HG03045 (cell line): ENCODE data around the gene MEI1.
"Not testable (repeated sequence)": the region's sequence is repeated elsewhere in the genome, so short reads cannot be mapped to it uniquely, and the experiment has no call there.

Source experiments
- ATAC-seq: cut with Tn5 transposase; IDR thresholded peaks from one replicate; pipeline ENCODE4 v1.9.1; 2021; ENCODE audit warnings: mild to moderate bottlenecking, moderate library complexity; ENCODE audit not compliant: unreplicated experiment

The MEI1 gene

DNA sequence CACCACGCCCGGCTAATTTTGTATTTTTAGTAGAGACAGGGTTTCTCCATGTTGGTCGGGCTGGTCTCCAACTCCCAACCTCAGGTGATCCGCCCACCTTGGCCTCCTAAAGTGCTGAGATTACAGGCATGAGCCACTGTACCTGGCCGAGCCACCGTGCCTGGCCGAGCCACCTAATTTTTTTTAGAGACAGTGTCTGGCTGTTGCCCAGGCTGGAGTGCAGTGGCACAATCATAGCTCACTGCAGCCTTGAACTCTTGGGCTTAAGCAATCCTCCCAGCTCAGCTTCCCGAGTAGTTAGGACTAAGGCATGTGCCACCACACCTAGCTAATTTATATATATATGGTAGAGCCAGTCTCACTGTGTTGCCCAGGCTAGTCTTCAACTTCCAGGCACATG, 136.2 kb downstream of the MEI1 start:
- ATAC-seq, result not testable (repeated sequence)

DNA sequence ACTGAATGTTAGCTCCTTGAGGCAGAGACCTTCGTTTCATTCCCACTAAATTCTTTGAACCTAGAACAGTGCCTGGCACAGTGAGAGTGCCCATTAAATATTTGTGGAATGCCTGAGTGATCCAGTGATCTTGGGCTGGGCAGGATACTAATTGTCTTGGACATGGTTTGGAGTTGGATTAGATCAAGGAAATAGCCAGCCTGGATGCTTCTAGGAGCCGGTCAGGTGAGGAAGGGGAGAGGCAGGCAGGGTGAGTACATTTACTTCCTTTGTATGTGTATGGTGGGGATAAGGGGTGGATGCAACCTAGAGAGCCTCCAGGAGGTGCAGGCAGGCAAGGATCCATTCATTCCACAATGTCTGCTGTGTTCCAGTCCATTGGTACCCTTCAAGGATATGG, 137.2 kb downstream of the MEI1 start:
- ATAC-seq, result no peak

DNA sequence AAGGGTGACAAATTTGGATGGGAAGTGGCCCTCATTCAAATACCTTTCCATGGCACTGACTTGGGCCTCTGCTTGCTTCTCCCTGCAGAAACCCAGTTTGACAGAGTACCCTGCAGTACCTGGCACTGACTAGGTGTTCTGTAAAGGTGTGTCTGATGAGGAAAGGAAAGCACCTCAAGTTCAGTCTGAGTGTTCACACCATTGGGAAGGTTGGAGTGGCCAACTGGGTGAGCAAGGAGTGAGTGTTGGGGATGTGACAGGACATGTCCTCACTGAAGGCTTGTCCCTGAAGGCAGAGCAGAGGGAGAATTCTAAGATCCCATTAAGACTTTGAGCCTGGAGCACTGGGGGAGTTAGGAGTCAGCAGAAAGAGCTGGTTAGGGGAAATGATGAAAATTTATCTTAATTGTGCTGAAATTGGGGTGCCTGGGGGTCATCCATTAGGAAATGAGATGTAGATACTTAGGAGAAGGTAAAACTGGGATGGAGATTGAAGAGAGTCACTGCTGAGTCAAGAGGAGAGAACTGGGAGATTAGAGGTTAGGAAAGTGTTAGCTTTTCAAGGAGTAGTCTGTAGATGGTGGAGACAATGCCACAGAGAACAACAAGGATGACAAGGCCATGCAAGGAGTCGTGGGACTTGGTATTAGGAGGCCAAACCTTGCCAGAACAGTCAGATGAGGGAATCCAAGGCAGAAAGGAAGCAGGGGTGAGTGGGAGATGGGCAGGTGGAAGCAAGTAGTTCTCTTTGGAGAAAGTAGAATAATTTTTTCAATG, 139.7 kb downstream of the MEI1 start:
- no peak for ATAC-seq

DNA sequence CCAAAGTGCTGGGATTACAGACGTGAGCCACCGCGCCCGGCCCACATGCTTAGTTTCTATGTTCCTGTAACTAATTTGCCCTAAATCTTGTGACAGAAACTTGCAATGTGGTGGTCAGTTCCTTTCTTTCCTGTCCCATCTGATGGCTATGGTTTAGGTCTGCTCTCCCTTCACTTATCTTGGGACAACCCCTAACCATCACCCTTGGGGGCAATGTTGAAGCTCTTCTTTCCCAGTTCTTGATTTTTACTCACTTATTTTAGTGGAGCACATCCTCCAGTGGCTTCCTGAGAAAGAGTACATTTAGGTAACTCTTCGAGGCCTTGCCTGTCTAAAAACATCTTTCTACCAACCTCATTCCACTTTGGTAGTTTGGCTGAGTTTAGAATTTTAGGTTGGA, 140.9 kb downstream of the MEI1 start:
- no peak for ATAC-seq

DNA sequence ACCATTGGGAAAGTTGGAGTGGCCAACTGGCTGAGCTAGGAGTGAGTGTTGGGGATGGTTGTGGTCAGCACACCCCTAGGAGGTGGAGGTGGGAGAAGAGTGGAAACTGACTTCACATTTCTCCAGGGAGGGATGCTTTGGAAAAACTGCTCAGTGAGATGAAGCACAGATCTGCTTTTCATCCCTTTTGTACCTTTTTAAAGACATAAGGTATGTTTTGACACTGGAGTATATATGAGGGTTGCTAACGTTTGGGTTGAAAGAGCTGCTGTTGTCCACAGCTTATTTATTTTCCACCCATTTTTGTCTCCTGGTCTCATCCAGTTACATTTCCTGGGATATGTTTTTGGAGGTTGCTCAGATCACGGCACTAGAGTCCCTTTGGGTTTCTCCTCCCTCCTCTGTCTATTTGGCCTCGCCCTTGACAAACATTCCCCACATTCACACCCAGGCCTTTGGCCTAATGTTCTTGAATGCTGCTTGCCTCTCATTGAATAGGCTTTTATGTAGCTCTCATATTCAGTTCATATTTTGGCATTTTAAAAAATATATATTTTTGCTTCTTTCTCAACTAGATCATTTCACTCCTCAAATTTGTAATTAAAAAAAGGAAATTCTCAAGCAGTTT, 141.9 kb downstream of the MEI1 start:
- no peak for ATAC-seq

DNA sequence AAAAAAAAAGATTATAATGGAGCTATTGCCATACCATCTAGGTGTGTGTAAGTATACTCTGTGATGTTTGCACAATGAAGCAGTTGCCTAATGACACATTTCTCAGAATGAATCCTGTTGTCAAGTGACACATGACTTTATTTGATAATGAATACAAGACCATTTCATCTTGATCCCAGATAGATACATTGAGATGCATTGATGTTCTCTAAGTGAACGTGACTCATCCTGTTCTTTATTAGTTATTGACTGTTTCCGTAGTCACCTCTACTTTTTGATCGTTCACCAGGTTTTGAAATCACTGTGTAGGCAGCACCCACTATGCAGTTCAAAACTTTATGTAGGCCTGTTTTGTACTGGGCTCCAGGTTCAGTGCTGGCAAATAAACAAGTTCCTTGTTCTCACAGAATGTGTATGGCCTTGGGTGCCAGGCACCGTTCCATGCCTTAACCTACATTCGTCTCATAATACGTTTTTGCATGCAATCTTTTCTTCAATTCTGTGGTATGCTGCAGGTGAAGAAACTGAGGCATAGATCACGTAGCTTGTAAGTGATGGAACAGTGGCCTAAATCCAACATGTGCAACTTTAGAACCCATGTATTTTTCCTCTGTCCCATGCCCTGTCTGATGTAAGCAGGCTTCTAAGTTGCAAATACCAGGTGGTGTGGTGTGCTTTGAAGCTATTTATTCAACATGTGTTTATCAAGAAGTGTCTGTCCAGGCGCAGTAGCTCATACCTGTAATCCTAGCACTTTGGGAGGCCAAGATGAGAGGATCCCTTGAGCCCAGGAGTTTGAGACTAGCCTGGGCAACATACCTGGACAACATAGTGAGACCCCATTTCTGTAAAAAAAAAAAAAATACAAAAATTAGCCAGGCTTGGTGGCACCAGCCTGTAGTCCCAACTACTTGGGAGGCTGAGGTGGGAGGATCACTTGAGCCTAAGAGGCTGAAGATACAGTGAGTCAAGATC, 144.0 kb downstream of the MEI1 start:
- no peak for ATAC-seq

DNA sequence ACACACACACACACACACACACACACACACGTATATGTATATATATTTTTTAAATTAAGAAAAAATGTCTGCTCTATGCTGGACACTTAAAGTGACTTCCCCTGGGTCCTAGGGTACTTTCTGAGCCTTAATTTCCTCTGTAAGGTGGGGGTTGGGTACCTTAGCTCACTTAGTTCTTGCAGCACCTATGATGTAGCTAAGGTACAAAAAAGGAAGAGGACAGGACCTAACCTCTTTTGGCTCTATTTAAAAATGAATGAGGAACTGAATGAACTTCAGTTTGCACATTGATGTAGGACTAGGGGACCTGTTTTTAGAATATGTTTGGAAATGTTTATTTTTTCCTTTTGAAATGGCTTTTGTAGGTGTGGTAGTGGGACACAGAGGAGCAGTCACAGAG, 144.7 kb downstream of the MEI1 start:
- no peak for ATAC-seq

DNA sequence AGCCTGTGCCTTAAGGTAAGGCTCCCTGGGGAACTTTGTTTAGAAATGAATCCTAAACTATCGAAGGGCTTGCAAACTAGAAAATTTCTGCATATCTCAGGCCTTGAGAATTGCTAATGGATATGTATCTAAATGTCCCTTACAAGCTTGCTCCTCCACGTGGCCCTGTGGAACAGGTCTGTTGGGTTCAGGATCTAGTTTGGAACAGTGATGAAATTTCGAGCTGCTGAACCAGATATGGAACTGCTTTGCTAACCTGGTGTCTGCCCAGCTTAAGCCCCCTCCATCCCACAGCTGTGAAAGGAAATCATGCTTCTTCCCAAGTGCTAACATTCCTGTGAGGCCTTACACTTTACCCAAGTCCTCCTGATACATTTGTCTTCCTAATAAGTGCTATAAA, 145.2 kb downstream of the MEI1 start:
- no peak for ATAC-seq

DNA sequence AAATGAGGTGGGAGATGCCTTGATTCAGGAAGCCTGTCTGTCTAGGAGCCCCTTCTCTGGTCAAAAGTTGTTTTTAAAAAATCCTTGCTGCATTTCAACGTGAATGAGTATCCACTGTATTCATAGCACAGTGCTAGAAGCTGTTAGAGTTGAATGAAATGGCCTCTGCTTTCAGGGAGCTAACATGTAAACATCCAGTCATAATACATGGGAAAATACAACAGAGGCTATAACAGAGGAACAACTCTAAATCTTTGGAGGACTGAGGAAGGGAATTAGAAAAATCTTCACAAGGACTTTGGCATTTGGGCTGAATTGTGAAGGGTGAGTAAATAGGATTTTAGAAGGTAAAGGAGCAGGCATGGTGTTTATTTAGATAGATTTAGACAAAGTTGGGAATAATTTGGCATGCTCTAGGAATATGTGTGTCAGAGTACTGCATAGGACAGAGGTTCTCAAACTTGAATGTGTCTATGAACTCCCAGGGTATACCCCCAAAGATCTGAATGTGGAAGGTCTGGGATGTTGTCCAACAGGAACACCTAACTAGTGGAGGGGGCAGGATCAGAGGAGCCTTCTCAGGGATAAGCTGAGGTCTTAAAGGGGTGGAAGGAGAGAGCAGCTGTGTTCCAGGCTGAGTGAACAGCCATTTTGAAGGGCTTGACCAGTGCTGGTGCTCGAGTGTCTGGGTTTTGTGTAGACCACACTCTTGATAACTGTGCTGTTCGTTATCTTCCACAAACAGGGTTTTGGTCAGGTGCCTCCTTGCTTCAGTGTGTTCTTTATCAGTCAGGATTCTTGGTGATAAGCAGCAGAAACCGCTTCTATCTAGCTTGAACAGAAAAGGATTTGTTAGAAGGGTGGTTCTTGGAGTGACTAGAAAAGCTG, 146.3 kb downstream of the MEI1 start:
- no peak for ATAC-seq

DNA sequence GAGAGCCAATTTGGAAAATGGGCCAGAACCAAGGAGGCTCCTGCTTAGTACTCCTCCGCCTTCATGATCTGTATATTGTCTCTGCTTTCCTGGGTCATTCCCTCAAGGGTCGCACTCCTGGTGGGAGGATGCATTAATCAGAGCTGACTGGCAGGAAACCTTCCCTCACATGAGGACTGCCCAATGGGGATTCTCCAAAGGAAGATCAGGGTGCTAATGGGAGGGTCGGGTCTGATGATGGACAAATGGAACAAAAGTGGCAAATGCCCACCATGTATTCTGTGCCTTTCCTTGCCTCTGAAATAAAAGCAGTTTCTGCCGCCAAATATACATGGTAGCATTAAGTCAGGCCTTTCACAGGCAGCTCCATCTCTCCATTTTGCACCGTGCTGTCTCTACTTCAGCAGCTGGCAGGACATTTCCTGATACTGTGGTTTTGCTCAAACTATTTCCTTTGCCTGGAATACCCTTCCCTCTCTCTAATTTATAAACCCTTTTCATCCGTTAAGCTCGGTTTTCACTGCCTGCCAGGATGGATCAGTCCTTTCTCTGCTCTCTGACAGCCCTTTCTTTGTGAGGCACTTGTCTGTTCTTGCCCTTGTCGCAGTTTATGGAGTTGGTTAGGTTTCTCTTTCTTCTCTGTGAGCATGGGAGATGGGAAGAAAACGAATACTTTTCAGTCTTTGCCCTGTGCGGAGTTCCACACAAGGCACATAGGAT, 147.1 kb downstream of the MEI1 start:
- no peak for ATAC-seq

DNA sequence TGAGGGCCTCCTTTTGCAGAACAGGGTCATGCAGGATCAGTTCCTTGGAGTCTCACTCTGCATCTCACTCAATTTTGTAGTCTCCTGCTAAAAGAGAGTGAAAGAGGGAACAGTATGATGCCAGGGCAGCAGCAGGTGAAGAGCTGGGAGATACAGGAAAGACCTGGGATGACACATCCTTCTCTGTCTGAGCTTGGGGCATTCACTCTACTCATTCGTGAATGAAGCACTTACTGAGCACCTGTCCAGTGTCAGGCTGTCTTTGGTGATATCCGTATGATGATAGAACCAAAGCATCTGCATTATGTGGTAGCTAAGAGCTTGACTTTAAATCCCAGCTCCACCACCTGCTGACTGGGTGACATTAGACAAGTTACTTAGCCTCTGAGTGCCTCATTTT, 148.0 kb downstream of the MEI1 start:
- ATAC-seq, result no peak

DNA sequence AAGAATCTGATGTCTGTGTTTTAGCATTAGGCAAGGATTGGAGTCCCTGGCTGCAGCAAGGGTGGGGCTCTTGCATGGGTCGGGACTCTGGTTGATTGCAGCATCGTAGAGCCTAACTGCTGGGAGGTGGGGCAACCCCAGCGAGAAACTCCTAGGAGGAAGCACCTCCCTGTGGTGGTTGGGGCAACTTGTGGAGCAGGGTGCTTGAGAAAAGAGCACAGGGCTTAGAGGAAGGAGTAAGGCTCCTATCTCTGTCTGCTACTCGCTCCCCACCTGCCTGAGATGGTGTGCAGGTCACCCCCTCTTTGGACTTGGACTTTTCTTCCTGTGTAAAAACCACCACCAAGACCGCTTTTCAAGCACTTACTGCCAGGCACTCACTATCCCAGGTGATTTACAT, 149.2 kb downstream of the MEI1 start:
- no peak for ATAC-seq
